Hepatocyte (in vitro differentiated cells): ENCODE data around the gene LRTM1. TPM values are rescaled to one million over a fixed set of nuclear protein-coding genes. Genes with fewer than 3 reads are reported as not detected.

Experiments
- DNase-seq: peaks from one replicate; pipeline ENCODE4 v3.0.0-alpha.2; 2016; ENCODE audit warnings: low spot score
- H2AFZ ChIP-seq: fragments of 200-600 bp; sonication (generic); 2 replicates; pipeline ENCODE4 v1.6.0; 2016; ENCODE audit warnings: antibody characterized with exemption, mild to moderate bottlenecking
- H3K27ac ChIP-seq: fragments of 200-600 bp; sonication (generic); 2 replicates; pipeline ENCODE4 v1.5.1; 2016; ENCODE audit warnings: mild to moderate bottlenecking
- H3K27me3 ChIP-seq: fragments of 200-600 bp; sonication (generic); 2 replicates; pipeline ENCODE4 v1.6.1; 2016
- H3K36me3 ChIP-seq: fragments of 200-600 bp; sonication (generic); replicated peaks from 2 replicates; pipeline ENCODE4 v1.5.1; 2016; ENCODE audit warnings: low read depth; ENCODE audit not compliant: insufficient read depth
- H3K4me1 ChIP-seq: fragments of 200-600 bp; sonication (generic); 2 replicates; pipeline ENCODE4 v1.5.1; 2016; ENCODE audit warnings: mild to moderate bottlenecking, moderate library complexity; ENCODE audit not compliant: insufficient read depth
- H3K4me2 ChIP-seq: fragments of 200-600 bp; sonication (generic); 2 replicates; pipeline ENCODE4 v1.6.0; 2016
- H3K4me3 ChIP-seq: fragments of 200-600 bp; sonication (generic); 2 replicates; pipeline ENCODE4 v1.5.1; 2016; ENCODE audit warnings: mild to moderate bottlenecking
- H3K79me2 ChIP-seq: fragments of 200-600 bp; sonication (generic); 2 replicates; pipeline ENCODE4 v1.6.0; 2017; ENCODE audit warnings: mild to moderate bottlenecking
- H3K9me2 ChIP-seq: fragments of 200-600 bp; sonication (generic); replicated peaks from 2 replicates; pipeline ENCODE4 v1.6.0; 2017; ENCODE audit warnings: mild to moderate bottlenecking; ENCODE audit not compliant: insufficient read depth
- H3K9me3 ChIP-seq: fragments of 200-600 bp; sonication (generic); 2 replicates; pipeline ENCODE4 v1.5.1; 2016; ENCODE audit warnings: low read depth, mild to moderate bottlenecking
- H4K20me1 ChIP-seq: fragments of 200-600 bp; sonication (generic); 2 replicates; pipeline ENCODE4 v1.6.0; 2016; ENCODE audit warnings: mild to moderate bottlenecking; ENCODE audit not compliant: insufficient read depth, poor library complexity, severe bottlenecking
- CTCF ChIP-seq: fragments of 200-600 bp; sonication (generic); IDR thresholded peaks from 2 replicates; pipeline ENCODE4 v1.5.1; 2016; ENCODE audit warnings: antibody characterized with exemption, mild to moderate bottlenecking; ENCODE audit not compliant: poor library complexity
- EZH2 ChIP-seq: fragments of 200-600 bp; sonication (generic); IDR thresholded peaks from 2 replicates; pipeline ENCODE4 v1.6.1; 2016; ENCODE audit warnings: antibody characterized with exemption, mild to moderate bottlenecking, borderline replicate concordance
- EZH2phosphoT487 ChIP-seq: fragments of 200-600 bp; sonication (generic); IDR thresholded peaks from one replicate; pipeline ENCODE4 v1.6.1; 2018; ENCODE audit warnings: antibody characterized with exemption, mild to moderate bottlenecking, low read depth, moderate library complexity; ENCODE audit not compliant: unreplicated experiment, severe bottlenecking
- WGBS: methylation state at CpG from one replicate; pipeline ENCODE4 v1.1.6; 2016; ENCODE audit warnings: low lambda C conversion rate; ENCODE audit errors: missing lambda C conversion rate; 5-methylcytosine and 5-hydroxymethylcytosine counted together
- polyA plus RNA-seq: library from polyadenylated mRNA; unstranded; fragments of >200 nt; fragmentation: Nextera tagmentation; extraction: Ambion mirVana; gene quantifications from 2 replicates; pipeline ENCODE4 v1.2.1, GENCODE V29; 2016
- total RNA-seq: library from RNA; depleted of rRNA; stranded (reverse); fragments of >200 nt; gene quantifications from 2 replicates; pipeline ENCODE4 v1.2.3, GENCODE V29; 2014

Gene LRTM1
- total and polyA plus RNA-seq, 2 experiments from 2014 or later: 0.23 TPM; not detected in 1

GRCh38 chr3:54964081-54964480, 36.2 kb upstream of the LRTM1 start:
- no peak for DNase-seq
- Histone ChIP-seq H2AFZ (no peak overlapping the region), H3K9me3 (no peaks in the 10 kb centered on the region), H3K9me2 (no peaks in the 10 kb centered on the region), H3K27me3 (no peaks in the 10 kb centered on the region), H3K4me2 (no peak overlapping the region), H3K27ac (no peak overlapping the region), H3K36me3 (no peaks in the 10 kb centered on the region), H3K4me3 (no peak overlapping the region), H3K4me1 (peaks cover 17% of the 10 kb centered on the region), H3K79me2 (no peaks in the 10 kb centered on the region), H4K20me1 (no peaks in the 10 kb centered on the region)
- TF ChIP-seq EZH2phosphoT487: no peak
- TF ChIP-seq CTCF: no peak
- TF ChIP-seq EZH2: no peak
- 78% methylated on average over 3 of the region's 3 CpGs for WGBS

DNA sequence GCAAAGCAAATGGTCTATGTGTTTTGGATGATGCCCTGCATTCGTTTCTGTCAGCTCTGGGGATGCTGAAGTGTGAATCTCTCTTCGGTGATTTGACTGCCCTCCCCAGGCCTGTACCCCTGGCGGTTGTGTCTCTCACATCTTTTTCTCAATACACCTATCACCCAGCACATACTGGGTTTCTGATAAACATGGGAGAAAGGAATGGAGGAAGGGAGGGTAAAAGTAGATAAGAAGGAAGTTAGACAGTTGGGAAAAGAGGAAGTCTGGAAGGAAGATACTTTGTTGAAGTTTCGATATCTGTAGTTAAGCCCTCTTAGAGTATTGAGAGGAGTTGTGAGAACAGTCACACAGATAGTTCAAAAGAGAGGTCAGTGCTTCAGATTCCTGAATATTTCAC, 35.8 kb upstream of the LRTM1 start:
- Histone ChIP-seq H3K9me3 (no peaks in the 10 kb centered on the region), H3K36me3 (no peaks in the 10 kb centered on the region), H2AFZ (no peak overlapping the region), H3K4me1 (peaks cover 13% of the 10 kb centered on the region), H3K27me3 (no peaks in the 10 kb centered on the region), H3K4me3 (no peak overlapping the region), H3K9me2 (no peaks in the 10 kb centered on the region), H3K27ac (no peak overlapping the region), H4K20me1 (no peaks in the 10 kb centered on the region), H3K79me2 (no peaks in the 10 kb centered on the region), H3K4me2 (no peak overlapping the region)
- WGBS: 62% methylated on average over 4 of the region's 4 CpGs
- DNase-seq: no peak
- TF ChIP-seq EZH2 (no peak), CTCF (no peak), EZH2phosphoT487 (no peak)

DNA sequence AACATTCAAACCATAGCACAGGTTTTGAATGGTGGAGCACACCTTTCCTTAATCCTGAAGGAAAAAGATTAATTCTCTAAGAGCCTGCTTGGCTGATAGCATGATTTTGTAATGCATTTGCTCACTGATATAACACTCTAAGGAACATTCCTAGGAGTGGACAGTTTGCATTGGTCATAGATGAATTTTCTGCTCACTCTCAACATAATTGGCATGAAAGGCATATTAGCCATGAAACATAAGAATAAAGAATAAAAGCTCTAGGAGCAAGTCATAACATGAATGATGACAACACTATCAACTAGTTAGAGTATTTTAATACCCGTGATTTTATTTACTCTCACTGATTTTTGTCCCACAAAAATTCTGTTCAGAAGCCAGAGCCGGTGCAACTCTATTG, 34.3 kb upstream of the LRTM1 start:
- no peaks in the 10 kb centered on the region for H3K9me3 ChIP-seq
- no peak overlapping the region for H3K27ac ChIP-seq
- H2AFZ ChIP-seq: no peak overlapping the region
- no peak overlapping the region for H3K4me3 ChIP-seq
- TF ChIP-seq CTCF: no peak
- TF ChIP-seq EZH2phosphoT487: no peak
- TF ChIP-seq EZH2: no peak
- H4K20me1 ChIP-seq: no peaks in the 10 kb centered on the region
- H3K27me3 ChIP-seq: no peaks in the 10 kb centered on the region
- 80% methylated on average over 2 of the region's 2 CpGs for WGBS
- DNase-seq: no peak
- peaks cover 2% of the 10 kb centered on the region for H3K4me1 ChIP-seq
- H3K79me2 ChIP-seq: no peaks in the 10 kb centered on the region
- H3K9me2 ChIP-seq: no peaks in the 10 kb centered on the region
- no peaks in the 10 kb centered on the region for H3K36me3 ChIP-seq
- no peak overlapping the region for H3K4me2 ChIP-seq

- Histone ChIP-seq H3K9me3 (no peaks in the 10 kb centered on the region), H4K20me1 (no peaks in the 10 kb centered on the region), H3K9me2 (no peaks in the 10 kb centered on the region), H3K4me2 (no peak overlapping the region), H3K4me1 (no peaks in the 10 kb centered on the region), H3K27me3 (no peaks in the 10 kb centered on the region), H3K4me3 (no peak overlapping the region), H2AFZ (no peak overlapping the region), H3K36me3 (no peaks in the 10 kb centered on the region), H3K79me2 (no peaks in the 10 kb centered on the region), H3K27ac (no peak overlapping the region)
- 69% methylated on average over 4 of the region's 4 CpGs for WGBS
- DNase-seq: no peak
- TF ChIP-seq CTCF (no peak), EZH2phosphoT487 (no peak)
Observed at GRCh38 chr3:54960701-54961100, 32.8 kb upstream of the LRTM1 start.
